ENCODE measurements around the gene CXorf38. TPM values are rescaled to one million over a fixed set of nuclear protein-coding genes. Genes with fewer than 3 reads are reported as not detected.

CXorf38 gene
- total and polyA plus RNA-seq, 9 of the 15 experiments (the other 6 are each of a cell fraction or from before 2014, with no cell fraction given), result 1.2 to 12.8 (median 8.4) TPM

- TF ChIP-seq NRF1 (conservative IDR thresholded peaks at IDR 0.05 in 1 of 2, IDR thresholded peaks at IDR 0.05 in 1 of 2) (peak; percentile 6 to 34; a peak in 1 of 4 replicates), SETDB1 (IDR thresholded peaks at IDR 0.05; ENCODE audit: low read length) (no peak), HMGXB4 (CRISPR knock-in tag; IDR thresholded peaks at IDR 0.05) (no peak), RNF2 (IDR thresholded peaks at IDR 0.05) (no peak), CCAR2 (IDR thresholded peaks at IDR 0.05; ENCODE audit: low read depth, low read length) (no peak), MTF1 (CRISPR knock-in tag; IDR thresholded peaks at IDR 0.05; ENCODE audit: borderline replicate concordance) (no peak), ZC3H8 (IDR thresholded peaks at IDR 0.05) (no peak), ZNF431 (CRISPR knock-in tag; IDR thresholded peaks at IDR 0.05) (no peak), CHD4 (IDR thresholded peaks at IDR 0.05; ENCODE audit: insufficient read depth, insufficient replicate concordance, low read depth, low read length, poor library complexity, severe bottlenecking) (no peak), TSC22D4 (tag; IDR thresholded peaks at IDR 0.05) (no peak), ZNF584 (CRISPR knock-in tag; IDR thresholded peaks at IDR 0.05; ENCODE audit: low read depth) (no peak), TEAD2 (tag; IDR thresholded peaks at IDR 0.05) (no peak), CEBPZ (IDR thresholded peaks at IDR 0.05; ENCODE audit: borderline replicate concordance, low read depth, low read length) (peak; percentile 73; the same call in 1 of the 2 replicates), STAT6 (CRISPR knock-in tag; IDR thresholded peaks at IDR 0.05) (no peak), BRF2 (IDR thresholded peaks at IDR 0.05; ENCODE audit: borderline replicate concordance, insufficient read depth, insufficient read length) (no peak), NFYB (IDR thresholded peaks at IDR 0.05; ENCODE audit: extremely low read depth, insufficient read length) (peak; percentile 73), GABPB1 (CRISPR knock-in tag; IDR thresholded peaks at IDR 0.05) (peak; percentile 87), EGR1 (conservative IDR thresholded peaks at IDR 0.05) (no peak), ZFX (CRISPR knock-in tag; IDR thresholded peaks at IDR 0.05) (peak; percentile 59)
Observed at GRCh38 chrX:40580537-40581335, 66.6 kb downstream of the CXorf38 start, which contains the start of gene ATP6AP2 (continued).

All from K562 (cell line).